Coronary artery (tissue), 2 donors: ENCODE measurements around the gene SEZ6L.

Experiments
- DNase-seq: peaks from one replicate; pipeline ENCODE4 v3.0.0-alpha.2; 2017; ENCODE audit warnings: low spot score
- H3K27ac ChIP-seq, 2 donors: fragments of 200-600 bp; sonication (generic); one replicate each; pipeline ENCODE4 v1.5.1; 2016 to 2019
- H3K4me3 ChIP-seq: fragments of 200-600 bp; sonication (generic); 2 replicates; pipeline ENCODE4 v1.5.1; 2016; ENCODE audit warnings: mild to moderate bottlenecking, moderate library complexity
- CTCF ChIP-seq: fragments of 200-600 bp; sonication (generic); IDR thresholded peaks from one replicate; pipeline ENCODE4 v1.5.1; 2019; ENCODE audit warnings: antibody characterized with exemption

The SEZ6L gene

DNA sequence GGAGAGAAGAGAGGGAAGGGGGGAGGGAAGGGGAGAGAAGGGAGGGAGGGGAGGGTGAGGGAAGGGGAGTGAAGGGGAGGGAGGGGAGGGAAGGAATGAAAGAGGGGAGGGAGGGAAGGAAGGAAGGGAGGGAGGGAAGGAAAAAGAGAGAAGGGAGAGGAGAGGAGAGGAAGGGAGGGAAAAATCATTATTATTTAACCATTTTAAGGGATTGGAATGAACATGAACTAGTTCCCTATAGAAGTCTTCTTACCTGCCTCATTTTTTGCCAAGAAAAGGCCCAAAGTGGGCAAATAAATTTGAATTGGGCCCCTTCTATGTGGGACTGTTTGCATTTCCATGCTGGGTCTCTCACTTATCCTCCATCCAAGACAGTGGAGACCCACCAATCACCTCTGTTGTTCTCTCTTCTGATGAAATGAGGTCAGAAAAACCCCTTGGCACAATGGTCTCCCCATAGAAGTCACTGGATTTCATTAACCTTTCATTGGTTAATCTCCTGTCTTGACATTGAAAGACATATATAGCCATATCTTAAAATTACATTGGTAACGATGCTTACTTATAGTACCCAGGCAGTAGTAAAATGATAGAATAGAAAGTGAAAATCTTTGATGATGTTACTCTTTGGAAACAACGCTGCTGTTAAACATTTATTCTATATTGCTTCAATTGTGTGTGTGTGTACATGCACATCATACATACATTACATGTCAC, 179.7 kb downstream of the SEZ6L start:
- Histone ChIP-seq H3K27ac (no peak overlapping the region), H3K4me3 (no peak overlapping the region)
- no peak for DNase-seq
- TF ChIP-seq CTCF, result no peak

DNA sequence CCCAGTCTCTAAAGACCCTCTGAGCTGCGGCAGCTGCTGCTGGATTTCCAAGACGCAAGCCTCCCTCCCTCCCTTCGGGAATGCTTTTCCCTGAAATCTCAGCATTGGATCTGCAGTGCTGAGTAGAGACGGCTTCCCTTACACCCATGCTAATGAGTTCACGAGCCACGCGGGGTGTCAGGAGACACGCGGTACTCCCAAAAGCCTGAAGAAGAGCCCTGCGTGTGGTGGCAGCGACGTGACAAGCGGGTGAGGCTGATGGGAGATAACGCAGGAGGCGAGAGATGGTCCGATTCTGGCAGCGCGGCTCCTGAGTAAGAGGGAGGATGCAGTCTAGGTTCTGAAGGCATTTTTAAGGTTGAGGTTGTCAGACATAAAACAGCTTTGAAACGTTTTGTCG, 185.4 kb downstream of the SEZ6L start:
- H3K27ac ChIP-seq, result no peak overlapping the region
- DNase-seq, result no peak
- TF ChIP-seq CTCF, result no peak
- no peak overlapping the region for H3K4me3 ChIP-seq

DNA sequence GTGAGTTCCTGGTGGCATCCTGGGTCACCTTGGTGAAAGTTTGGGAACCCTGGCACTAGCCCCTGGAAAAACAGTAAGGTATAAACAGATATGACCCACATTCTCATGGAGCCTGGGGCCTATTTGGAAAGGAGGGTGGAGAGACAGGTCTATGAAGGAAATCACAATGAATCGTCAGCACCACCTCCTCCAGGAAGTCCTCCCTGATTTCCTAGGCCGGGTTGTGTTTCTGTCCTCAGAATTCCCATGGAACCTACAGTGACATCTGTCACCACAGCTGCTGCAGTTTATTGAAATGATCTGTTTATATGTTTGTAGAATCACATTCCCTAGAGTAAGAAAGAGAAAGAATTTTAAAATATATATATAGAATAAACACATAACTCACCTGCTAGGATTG, 188.0 kb downstream of the SEZ6L start:
- DNase-seq, result no peak
- Histone ChIP-seq H3K4me3 (no peak overlapping the region), H3K27ac (no peak overlapping the region)
- no peak for TF ChIP-seq CTCF

- no peak for TF ChIP-seq CTCF
- no peak for DNase-seq
- Histone ChIP-seq H3K4me3 (no peak overlapping the region), H3K27ac (no peak overlapping the region)
Observed at GRCh38 chr22:26357813-26358212, 188.6 kb downstream of the SEZ6L start.

- H3K4me3 ChIP-seq, result no peak overlapping the region
- no peak for DNase-seq
- TF ChIP-seq CTCF, result no peak
- H3K27ac ChIP-seq, result no peak overlapping the region
Observed at GRCh38 chr22:26359156-26359555, 189.9 kb downstream of the SEZ6L start.

DNA sequence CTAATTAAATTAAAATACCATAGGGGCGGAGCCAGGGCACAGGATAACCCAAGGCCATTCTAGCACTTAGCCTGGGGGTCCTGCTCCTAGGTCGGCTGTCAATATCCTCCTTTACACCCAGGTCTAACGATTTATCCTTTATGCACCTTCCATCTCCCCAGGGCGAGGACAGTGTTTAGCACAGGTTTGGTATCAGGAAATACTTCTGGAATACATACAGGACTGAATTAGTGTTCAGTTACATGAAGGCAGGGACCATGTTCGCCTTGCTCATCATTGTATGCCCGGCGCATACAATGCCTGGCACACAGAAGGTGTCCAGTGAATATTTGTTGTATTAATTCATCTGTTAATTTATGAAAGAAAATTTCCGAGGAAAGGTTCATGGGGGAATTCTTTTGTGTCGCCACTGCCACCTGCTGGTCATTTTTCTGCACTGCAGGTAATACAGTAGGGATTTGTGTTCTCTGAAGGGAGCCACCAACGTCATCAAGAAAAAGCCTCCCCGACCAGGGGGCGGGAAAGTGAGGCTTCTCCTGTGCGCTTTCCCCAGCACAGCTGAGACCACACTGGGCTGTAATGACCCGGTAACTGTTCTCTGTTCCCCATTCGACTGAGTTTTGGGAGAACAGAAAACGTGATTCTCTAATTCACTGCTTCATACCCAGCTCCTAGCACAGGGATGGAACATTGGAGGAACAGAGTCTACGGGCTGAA, 191.1 kb downstream of the SEZ6L start:
- DNase-seq, result no peak
- peak overlapping the region; percentile 38 for H3K4me3 ChIP-seq
- no peak overlapping the region for H3K27ac ChIP-seq
- peak; percentile 83 for TF ChIP-seq CTCF

DNA sequence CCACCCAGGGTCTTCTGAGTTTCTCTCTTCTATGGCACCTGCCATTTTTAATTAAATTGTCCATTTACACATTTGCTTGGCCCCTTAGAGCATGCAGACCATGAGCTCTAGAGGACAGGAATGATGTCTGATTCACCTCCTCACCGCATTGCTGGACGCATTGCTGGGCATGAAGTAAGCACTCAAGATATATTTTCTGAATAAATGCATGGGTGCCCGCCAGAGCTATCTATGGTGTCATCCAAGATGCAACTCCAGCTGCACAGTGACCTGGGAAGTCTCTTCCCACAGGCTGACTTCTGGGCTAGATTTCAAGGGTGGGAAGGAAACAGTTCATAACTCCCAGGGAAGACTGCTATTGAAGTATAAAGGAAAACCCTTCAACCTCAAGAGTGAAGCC, 193.2 kb downstream of the SEZ6L start:
- no peak for DNase-seq
- no peak overlapping the region for H3K27ac ChIP-seq
- H3K4me3 ChIP-seq, result no peak overlapping the region
- TF ChIP-seq CTCF, result no peak
